OCI-LY7 (cell line): ENCODE results near the gene USP48. TPM values are rescaled to one million over a fixed set of nuclear protein-coding genes. Genes with fewer than 3 reads are reported as not detected.
A peak's percentile ranks its signal among the peaks of the same experiment; 100 is the strongest.

Source experiments
- BruUV-seq: library from RNA; stranded (reverse); fragments of 400-500 nt; replicated peaks from 2 replicates; lab custom pipeline; 2021; lab: Mats Ljungman, UMichigan
- CTCF ChIA-PET: fragments of 300-600 bp; sonication (Branson Sonifier 250); formaldehyde crosslinking; loops from one replicate; lab custom pipeline; 2022; ENCODE audit warnings: antibody characterized with exemption; ENCODE audit not compliant: unreplicated experiment; lab: Charles Lee
- POLR2A ChIA-PET: fragments of 300-600 bp; sonication (Branson Sonifier 250); formaldehyde crosslinking; loops from one replicate; lab custom pipeline; 2022; ENCODE audit warnings: antibody characterized with exemption; lab: Charles Lee
- DNase-seq: peaks from one replicate; pipeline ENCODE4 v3.0.0-alpha.2; 2015; ENCODE audit warnings: low spot score
- H2AFZ ChIP-seq: fragments of 200-600 bp; sonication (generic), shearing (Covaris generic); 2 replicates; pipeline ENCODE4 v1.6.1; 2014; ENCODE audit warnings: mild to moderate bottlenecking, antibody characterized with exemption, low read length, moderate library complexity
- H3K27ac ChIP-seq: fragments of 200-600 bp; sonication (generic); 2 replicates; pipeline ENCODE4 v1.5.1; 2014; ENCODE audit warnings: mixed run types, low read depth, mild to moderate bottlenecking, moderate library complexity, low read length, inconsistent platforms; ENCODE audit not compliant: poor library complexity, severe bottlenecking
- H3K36me3 ChIP-seq: fragments of 200-600 bp; sonication (generic); 2 replicates; pipeline ENCODE4 v1.6.1; 2014; ENCODE audit warnings: mild to moderate bottlenecking, antibody characterized with exemption, low read length, moderate library complexity, mixed read lengths; ENCODE audit not compliant: insufficient read depth
- H3K4me1 ChIP-seq: fragments of 200-600 bp; sonication (generic); 2 replicates; pipeline ENCODE4 v1.5.1; 2014; ENCODE audit warnings: mild to moderate bottlenecking, low read length; ENCODE audit not compliant: insufficient read depth, poor library complexity, severe bottlenecking
- H3K4me2 ChIP-seq: fragments of 200-600 bp; sonication (generic); 2 replicates; pipeline ENCODE4 v1.6.1; 2014; ENCODE audit warnings: mild to moderate bottlenecking, low read length
- H3K4me3 ChIP-seq: fragments of 200-600 bp; sonication (generic); 2 replicates; pipeline ENCODE4 v1.5.1; 2014; ENCODE audit warnings: mild to moderate bottlenecking, low read depth, low read length; ENCODE audit not compliant: poor library complexity, severe bottlenecking
- H3K79me2 ChIP-seq: fragments of 200-600 bp; sonication (generic); 2 replicates; pipeline ENCODE4 v1.6.1; 2016; ENCODE audit warnings: low read depth, mild to moderate bottlenecking, low read length, moderate library complexity, mixed read lengths; ENCODE audit not compliant: insufficient read depth
- H3K9me2 ChIP-seq: fragments of 200-600 bp; sonication (generic); 2 replicates; pipeline ENCODE4 v1.6.1; 2016; ENCODE audit warnings: mild to moderate bottlenecking, low read length, mixed read lengths; ENCODE audit not compliant: insufficient read depth
- H3K9me3 ChIP-seq: fragments of 200-600 bp; sonication (generic); 2 replicates; pipeline ENCODE4 v1.6.1; 2014; ENCODE audit warnings: mild to moderate bottlenecking, mixed run types, low read length, mixed read lengths
- H4K20me1 ChIP-seq: fragments of 200-600 bp; sonication (generic); 2 replicates; pipeline ENCODE4 v1.6.1; 2014; ENCODE audit warnings: mild to moderate bottlenecking, antibody characterized with exemption, low read length, moderate library complexity, mixed read lengths; ENCODE audit not compliant: insufficient read depth
- CTCF ChIP-seq: fragments of 200-600 bp; sonication (generic); conservative IDR thresholded peaks from 2 replicates; pipeline ENCODE4 v1.5.1; 2014; ENCODE audit warnings: mild to moderate bottlenecking, antibody characterized with exemption, low read length, moderate library complexity, mixed read lengths
- EZH2phosphoT487 ChIP-seq: fragments of 200-600 bp; sonication (generic); IDR thresholded peaks from 2 replicates; pipeline ENCODE4 v1.6.1; 2018; ENCODE audit warnings: low read depth, borderline replicate concordance, mild to moderate bottlenecking, mixed run types, antibody characterized with exemption, low read length, moderate library complexity, mixed read lengths
- intact Hi-C: fragments of 100-400 bp; cut with micrococcal nuclease; formaldehyde crosslinking; loops from one replicate; pipeline ENCODE4 v1.10.0; 2022; ENCODE audit not compliant: unreplicated experiment
- total RNA-seq, 2 experiments: library from RNA; depleted of rRNA in 1 of 2; stranded (reverse); fragments of >200 nt in 1 of 2; shearing (Covaris generic) in 1 of 2; gene quantifications; 2 replicates each; pipeline ENCODE4 v1.2.3, GENCODE V29; 2014 to 2022

USP48 gene
- total RNA-seq, 2 experiments from 2014 or later: 45.0 to 98.3 TPM

GRCh38 chr1:21707086-21707840, 75.7 kb downstream of the USP48 start:
- Histone ChIP-seq H2AFZ (no peak overlapping the region), H3K4me1 (no peaks in the 10 kb centered on the region), H3K79me2 (no peaks in the 10 kb centered on the region), H3K9me3 (no peaks in the 10 kb centered on the region), H3K4me3 (no peak overlapping the region), H3K27ac (no peak overlapping the region), H3K4me2 (no peak overlapping the region), H4K20me1 (0 out of 2 replicates have a peak, but pooled peaks cover 3% of the 10 kb centered on the region), H3K9me2 (no peaks in the 10 kb centered on the region), H3K36me3 (peaks cover 72% of the 10 kb centered on the region)
- no TSS peak for BruUV-seq
- POLR2A ChIA-PET: interaction anchor here (0.6 to 1.0 kb wide), 2 partner anchors 18 to 236 kb away, joined by 3 read pairs; no protein-coding TSS in a partner anchor
- no peak for DNase-seq
- CTCF ChIA-PET: no interaction called here
- TF ChIP-seq EZH2phosphoT487: no peak
- no peak for TF ChIP-seq CTCF
- intact Hi-C loops: no loop called here

GRCh38 chr1:21706151-21706835, 76.7 kb downstream of the USP48 start:
- Histone ChIP-seq H4K20me1 (0 out of 2 replicates have a peak, but pooled peaks cover 3% of the 10 kb centered on the region), H3K79me2 (no peaks in the 10 kb centered on the region), H3K4me3 (no peak overlapping the region), H3K4me2 (no peak overlapping the region), H3K36me3 (peaks cover 73% of the 10 kb centered on the region), H3K27ac (no peak overlapping the region), H3K4me1 (no peaks in the 10 kb centered on the region), H3K9me2 (no peaks in the 10 kb centered on the region), H3K9me3 (no peaks in the 10 kb centered on the region), H2AFZ (no peak overlapping the region)
- peak; percentile 45 for DNase-seq
- POLR2A ChIA-PET: interaction anchor here (1.0 kb wide), 1 partner anchor 19 kb away, joined by 3 read pairs; no protein-coding TSS in a partner anchor
- TF ChIP-seq CTCF (no peak), EZH2phosphoT487 (no peak)
- no TSS peak for BruUV-seq
- CTCF ChIA-PET: no interaction called here
- intact Hi-C loops: no loop called here
